Erythroblast (primary cell): ENCODE measurements around the gene AGTRAP.
A peak's percentile ranks its signal among the peaks of the same experiment; 100 is the strongest.

Source experiments
- GATA1 ChIP-seq: IDR thresholded peaks from 2 replicates; pipeline ENCODE4 v1.6.1; 2011; ENCODE audit warnings: low read depth, mild to moderate bottlenecking, control low read depth, low read length, moderate library complexity
- POLR2A ChIP-seq: IDR thresholded peaks from 2 replicates; pipeline ENCODE4 v1.6.1; 2011; ENCODE audit warnings: mild to moderate bottlenecking, low read length

GRCh38 chr1:11789126-11790067 is 53.5 kb downstream of the AGTRAP start:
- peak; percentile 18 for TF ChIP-seq POLR2A
- no peak for TF ChIP-seq GATA1
